CD4-positive, alpha-beta T cell treated with Interleukin-17A for 4 hours (primary cell): Measurements from ENCODE around the gene DTNBP1.

Experiments used
- DNase-seq: peaks from one replicate; pipeline ENCODE4 v3.0.0-alpha.2; 2020; ENCODE audit warnings: mixed read lengths

Gene DTNBP1

GRCh38 chr6:15513131-15513771 lies 149.6 kb downstream of the DTNBP1 start:
- no peak for DNase-seq

- DNase-seq: no peak
Measured at GRCh38 chr6:15512721-15513120, 150.1 kb downstream of the DTNBP1 start.

GRCh38 chr6:15512126-15512525 lies 150.7 kb downstream of the DTNBP1 start:
- no peak for DNase-seq

GRCh38 chr6:15511248-15512125 lies 151.3 kb downstream of the DTNBP1 start:
- DNase-seq: no peak

DNA sequence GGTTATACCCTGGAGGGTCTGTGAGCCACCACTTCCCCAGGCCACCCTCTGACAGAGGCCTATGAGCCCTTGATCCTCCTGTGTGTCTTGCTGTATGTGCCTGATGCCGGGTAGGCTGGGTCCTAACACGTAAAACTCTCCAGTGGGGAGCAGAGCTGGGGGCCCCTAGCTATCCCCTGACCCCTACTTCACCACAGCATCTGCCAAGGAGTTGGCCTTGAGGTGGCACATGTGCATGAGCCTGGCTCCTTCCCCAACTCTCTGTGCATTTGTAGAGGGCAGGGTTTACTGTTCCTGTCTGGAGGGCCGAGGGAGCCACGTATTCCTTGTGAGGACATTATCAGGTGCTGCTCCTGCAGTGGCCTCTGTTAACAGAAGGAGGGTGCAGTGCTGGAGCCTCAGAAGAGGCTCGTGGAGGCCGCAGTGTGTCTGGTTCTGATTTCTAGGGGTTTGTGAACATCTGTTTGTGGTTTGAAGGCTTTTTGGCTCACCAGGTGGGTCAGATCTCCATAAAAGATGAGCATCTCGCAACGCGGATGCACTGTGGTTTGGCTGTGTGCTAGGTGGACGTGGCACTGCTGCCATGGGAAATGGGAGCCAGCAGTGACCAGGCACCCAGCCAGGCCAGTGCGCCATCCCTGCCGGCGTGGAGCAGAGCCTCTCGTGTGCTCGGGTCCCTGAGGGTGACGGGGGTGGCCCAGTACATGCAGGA lies 152.1 kb downstream of the DTNBP1 start:
- no peak for DNase-seq

- DNase-seq: no peak
Measured at GRCh38 chr6:15510121-15510520, 152.7 kb downstream of the DTNBP1 start.

DNA sequence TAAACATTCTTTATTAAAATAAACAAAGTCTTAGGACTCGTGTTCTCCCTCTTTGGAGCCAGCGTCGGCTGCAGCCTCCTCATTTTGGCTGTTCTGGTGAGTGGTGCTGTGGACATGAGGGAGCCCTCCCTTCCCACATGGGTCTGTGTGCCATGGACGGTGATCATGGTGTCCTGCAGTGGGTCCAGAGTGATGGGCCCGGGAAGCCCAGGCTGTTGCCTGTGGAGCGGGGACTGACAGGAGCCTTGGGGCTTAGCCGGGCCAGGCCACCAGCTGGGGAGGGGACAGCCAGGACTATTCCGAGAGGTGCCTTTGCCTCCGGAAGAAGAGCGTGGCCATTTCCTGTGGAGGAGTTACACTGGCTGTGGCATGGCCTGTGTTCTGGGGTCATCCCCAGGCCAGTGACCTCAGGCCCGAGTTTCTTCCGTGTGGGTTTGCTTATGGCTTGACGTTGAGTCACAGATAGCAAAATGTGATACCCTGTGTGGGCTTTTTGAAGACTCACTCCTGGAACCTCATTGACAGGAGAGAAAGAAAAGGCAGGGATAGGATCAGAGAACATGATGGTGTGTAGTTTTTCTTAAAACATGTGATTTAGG lies 153.4 kb downstream of the DTNBP1 start:
- DNase-seq: no peak

GRCh38 chr6:15508931-15509330 lies 153.9 kb downstream of the DTNBP1 start:
- no peak for DNase-seq

DNA sequence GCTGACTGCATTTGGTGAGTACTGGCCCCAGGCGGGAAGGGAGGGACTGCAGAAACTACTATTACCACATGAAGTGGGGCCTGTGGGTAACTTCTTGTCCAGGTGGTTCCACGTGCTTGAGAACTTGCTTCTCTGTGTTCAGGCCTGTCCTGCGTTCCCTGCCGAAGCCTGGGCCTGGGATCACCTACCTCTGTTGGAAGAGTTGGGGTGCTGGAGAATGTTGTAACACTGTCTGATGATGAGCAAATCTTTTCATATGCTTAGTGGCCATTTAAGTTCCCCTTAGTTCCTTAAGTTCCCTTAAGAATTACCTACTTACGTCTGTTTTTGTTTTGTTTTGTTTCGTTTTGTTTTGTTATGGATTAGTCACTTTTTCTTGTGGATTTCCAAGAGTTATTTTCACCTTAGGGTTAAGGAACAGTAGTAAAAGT lies 154.4 kb downstream of the DTNBP1 start:
- DNase-seq: no peak

GRCh38 chr6:15507746-15508145 lies 155.1 kb downstream of the DTNBP1 start:
- DNase-seq: no peak

DNA sequence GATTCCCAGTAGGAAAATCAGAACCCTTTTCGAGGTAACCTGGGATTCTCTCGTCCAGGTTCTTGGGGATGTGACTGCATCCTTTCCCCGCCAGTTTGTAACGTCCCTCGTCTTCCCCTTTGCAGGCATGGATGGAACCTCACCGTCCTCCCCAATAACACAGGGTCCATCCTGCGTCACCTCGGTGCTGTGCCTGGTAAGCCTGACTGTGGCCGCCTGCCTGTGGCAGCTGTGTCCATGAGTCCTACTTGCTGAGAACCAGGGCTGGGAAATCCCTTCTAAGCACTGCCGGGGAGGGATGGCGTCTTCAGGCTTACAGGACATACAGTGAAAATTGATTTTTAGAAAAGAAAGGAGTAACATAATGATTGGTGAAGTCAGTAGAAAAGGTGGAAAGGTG lies 155.6 kb downstream of the DTNBP1 start:
- DNase-seq: no peak

DNA sequence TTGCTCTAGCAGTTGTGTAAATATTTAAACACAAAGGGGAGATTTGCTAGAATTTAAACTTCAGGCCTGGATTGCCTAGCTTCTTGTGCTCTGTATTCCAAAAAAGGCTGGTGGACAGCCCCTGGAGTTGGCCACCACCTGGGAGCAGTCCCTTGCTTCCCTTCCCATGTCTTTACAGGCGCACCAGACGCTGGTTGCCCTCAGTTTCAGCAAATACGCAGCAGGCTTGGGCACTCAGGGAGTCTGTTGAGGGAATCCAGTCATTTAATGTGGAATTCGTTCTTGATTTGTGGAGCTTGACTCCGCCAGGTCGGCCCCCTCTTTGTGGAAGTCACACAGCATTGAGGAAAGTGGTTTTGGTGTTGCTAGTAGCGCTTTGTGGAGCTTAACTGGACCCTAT lies 156.8 kb downstream of the DTNBP1 start:
- DNase-seq: no peak

GRCh38 chr6:15505463-15505918 lies 157.3 kb downstream of the DTNBP1 start:
- DNase-seq: no peak

DNA sequence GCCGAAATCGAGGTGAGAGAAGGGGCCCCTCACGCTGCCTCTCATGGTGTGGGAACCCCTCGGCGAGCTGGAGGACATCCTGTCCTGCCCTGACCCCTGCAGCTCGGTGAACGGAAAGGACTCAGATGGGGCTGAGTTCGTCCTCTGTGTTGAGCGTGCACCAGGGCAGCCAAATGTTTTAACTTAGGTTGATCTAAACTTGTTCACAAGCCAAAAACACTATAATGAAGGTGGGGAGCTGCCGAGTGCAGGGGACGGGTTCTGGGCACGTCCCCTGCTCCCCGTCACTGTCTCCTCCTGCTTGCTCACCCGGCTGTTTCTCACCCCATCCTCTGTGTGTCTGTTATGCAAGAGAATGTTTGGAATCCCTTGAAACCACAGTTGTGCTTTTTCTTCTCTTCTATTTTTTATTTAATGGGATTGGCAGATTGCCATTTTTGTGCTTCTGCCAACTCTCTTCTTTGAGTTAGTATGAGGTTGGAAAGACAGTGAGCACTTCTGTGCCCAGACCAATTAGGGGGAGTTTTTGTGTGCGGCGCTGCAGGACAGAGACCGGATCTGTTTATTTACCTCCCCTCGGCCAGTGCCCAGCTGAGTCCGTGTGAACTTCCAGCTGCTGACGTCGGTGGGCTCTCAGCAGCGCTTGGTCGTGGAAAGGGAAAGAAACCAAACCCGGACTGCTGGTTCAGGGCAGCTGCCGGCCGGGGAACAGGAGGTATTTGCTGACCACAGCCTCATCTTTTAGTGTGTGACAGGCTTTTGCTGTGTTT lies 158.1 kb downstream of the DTNBP1 start:
- no peak for DNase-seq

- no peak for DNase-seq
Measured at GRCh38 chr6:15504040-15504495, 158.8 kb downstream of the DTNBP1 start.

DNA sequence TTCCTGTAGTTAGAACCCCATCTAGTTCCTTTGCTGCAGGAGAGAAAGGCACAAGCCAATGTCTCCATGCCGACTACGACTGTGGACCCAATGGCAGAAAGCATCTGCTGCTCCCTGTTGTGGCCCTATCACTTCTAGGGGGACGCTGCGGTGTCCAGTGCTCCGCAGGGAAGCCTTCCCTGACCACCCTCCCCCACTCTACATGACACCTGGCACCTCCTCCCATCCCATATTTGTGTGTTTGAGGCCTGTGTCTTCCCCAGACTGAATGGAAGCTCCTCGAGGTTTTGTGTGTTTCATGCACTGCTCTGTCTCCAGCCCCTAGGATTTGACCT lies 159.5 kb downstream of the DTNBP1 start:
- no peak for DNase-seq

- no peak for DNase-seq
Measured at GRCh38 chr6:15502446-15503345, 160.1 kb downstream of the DTNBP1 start.

DNA sequence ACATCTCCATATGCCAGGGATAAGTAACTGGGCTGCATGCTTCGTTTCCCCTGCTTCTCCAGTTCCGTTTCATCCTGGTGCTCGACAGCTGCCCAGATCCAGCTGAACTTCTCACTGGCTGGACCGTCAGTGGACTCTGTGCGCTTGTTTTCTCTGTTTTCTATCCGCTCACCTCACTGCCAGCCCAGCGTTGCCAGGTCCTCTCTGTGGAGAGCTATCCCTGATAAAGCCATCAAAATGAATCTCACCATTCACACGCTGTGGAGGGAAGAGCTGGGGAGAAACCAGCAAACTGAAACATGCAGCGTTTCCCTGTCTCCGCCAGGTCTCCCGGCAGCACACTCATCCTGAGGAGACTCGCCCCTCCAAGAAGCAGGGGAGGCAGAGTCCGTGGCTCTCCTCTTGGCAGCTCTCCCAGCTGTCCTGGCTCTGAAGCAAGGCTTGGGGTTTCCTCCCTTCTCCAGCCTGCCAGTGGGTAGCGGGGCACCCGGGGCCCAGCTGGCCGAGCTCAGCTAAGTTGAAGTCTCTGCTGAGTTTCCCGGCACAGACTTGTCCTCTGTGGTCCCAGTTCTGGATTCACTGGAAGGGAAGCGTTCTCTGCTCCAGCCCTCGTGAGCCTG lies 160.9 kb downstream of the DTNBP1 start:
- no peak for DNase-seq

DNA sequence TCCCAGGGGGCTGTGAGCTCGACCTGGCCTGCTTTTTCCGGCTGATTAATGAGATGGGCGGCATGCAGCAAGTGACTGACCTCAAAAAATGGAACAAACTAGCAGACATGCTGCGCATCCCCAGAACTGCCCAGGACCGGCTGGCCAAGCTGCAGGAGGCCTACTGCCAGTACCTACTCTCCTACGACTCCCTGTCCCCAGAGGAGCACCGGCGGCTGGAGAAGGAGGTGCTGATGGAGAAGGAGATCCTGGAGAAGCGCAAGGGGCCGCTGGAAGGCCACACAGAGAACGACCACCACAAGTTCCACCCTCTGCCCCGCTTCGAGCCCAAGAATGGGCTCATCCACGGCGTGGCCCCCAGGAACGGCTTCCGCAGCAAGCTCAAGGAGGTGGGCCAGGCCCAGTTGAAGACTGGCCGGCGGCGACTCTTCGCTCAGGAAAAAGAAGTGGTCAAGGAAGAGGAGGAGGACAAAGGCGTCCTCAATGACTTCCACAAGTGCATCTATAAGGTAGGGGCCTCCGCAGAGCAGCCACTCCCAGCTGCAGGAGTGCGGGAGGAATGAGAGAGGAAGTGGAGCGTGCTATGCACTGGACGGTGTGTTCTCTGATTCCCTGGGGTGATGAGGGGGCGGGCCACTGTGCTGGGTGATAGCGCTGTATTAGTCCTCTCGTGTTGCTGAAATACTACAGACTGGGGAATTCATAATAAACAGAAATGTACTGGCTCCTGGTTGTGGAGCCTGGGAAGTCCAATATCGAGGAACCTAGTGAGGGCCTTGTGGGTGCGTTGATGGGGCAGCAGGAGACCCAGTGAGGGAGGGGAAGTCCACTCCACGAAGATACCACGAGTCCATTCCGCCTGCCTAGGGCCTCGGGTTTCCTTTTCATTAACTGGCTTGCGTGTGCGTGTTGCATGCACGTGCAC lies 161.7 kb downstream of the DTNBP1 start:
- no peak for DNase-seq
